Lower leg skin (tissue), 4 donors: ENCODE measurements around the gene CCDC183. TPM values are rescaled to one million over a fixed set of nuclear protein-coding genes. Genes with fewer than 3 reads are reported as not detected.

Experiments
- DNase-seq, 2 donors: peaks; one replicate each; pipeline ENCODE4 v3.0.0-alpha.2; 2019; ENCODE audit warnings: low spot score in 2 of 2
- H3K4me3 ChIP-seq: fragments of 200-600 bp; sonication (generic); 2 replicates; pipeline ENCODE4 v1.5.1; 2017; ENCODE audit warnings: mild to moderate bottlenecking, low read depth; ENCODE audit not compliant: poor library complexity, severe bottlenecking
- CTCF ChIP-seq, 3 donors: fragments of 450-650 bp; IDR thresholded peaks; one replicate each; pipeline ENCODE4 v1.5.1; 2016; ENCODE audit warnings: antibody characterized with exemption in 3 of 3, mild to moderate bottlenecking in 3 of 3, moderate library complexity in 2 of 3
- POLR2A ChIP-seq, 2 donors: fragments of 450-650 bp; IDR thresholded peaks; one replicate each; pipeline ENCODE4 v1.6.1; 2016 to 2017; ENCODE audit warnings: antibody characterized with exemption in 2 of 2, mild to moderate bottlenecking in 1 of 2, moderate library complexity in 1 of 2
- WGBS, 2 donors: methylation state at CpG; one replicate each; pipeline ENCODE4 v1.1.5; 2018; 5-methylcytosine and 5-hydroxymethylcytosine counted together
- intact Hi-C: fragments of 100-400 bp; cut with DNase I; formaldehyde crosslinking; loops from one replicate; pipeline ENCODE4 v1.15.0; 2023; ENCODE audit warnings: low total_unique reads
- total RNA-seq, 4 donors: library from RNA; depleted of rRNA; stranded (reverse); fragments of >200 nt; gene quantifications; one replicate each; pipeline ENCODE4 v1.1.0, GENCODE V29; 2016

The CCDC183 gene
- total RNA-seq, 4 donors from 2014 or later = 0.37 to 9.1 (median 2.0) TPM

GRCh38 chr9:136854113-136854841, 58.1 kb downstream of the CCDC183 start:
- H3K4me3 ChIP-seq = no peak overlapping the region
- intact Hi-C loops = loop anchor here (10.0 kb wide), 1 partner anchor 91 kb away; the partner anchor contains the start of genes C8G and FBXW5
- no peak for DNase-seq
- TF ChIP-seq POLR2A (IDR thresholded peaks at IDR 0.05) (no peak), CTCF (IDR thresholded peaks at IDR 0.05) (no peak)
- WGBS, 2 donors = 65 to 68% methylated on average over 12 to 23 of the region's 30 CpGs

- TF ChIP-seq POLR2A (IDR thresholded peaks at IDR 0.05) = no peak
- TF ChIP-seq CTCF (IDR thresholded peaks at IDR 0.05) = no peak
- intact Hi-C loops = loop anchor here (10.0 kb wide), 1 partner anchor 90 kb away; the partner anchor contains the start of genes C8G and FBXW5
- no peak overlapping the region for H3K4me3 ChIP-seq
- 61 to 69% methylated on average over 16 to 22 of the region's 23 CpGs for WGBS, 2 donors
- no peak for DNase-seq
Measured at GRCh38 chr9:136854842-136855460, 58.8 kb downstream of the CCDC183 start.

- DNase-seq = no peak
- no peak overlapping the region for H3K4me3 ChIP-seq
- no peak for TF ChIP-seq POLR2A (IDR thresholded peaks at IDR 0.05)
- TF ChIP-seq CTCF (IDR thresholded peaks at IDR 0.05) = no peak
- WGBS, 2 donors = 66 to 74% methylated on average over 13 to 18 of the region's 26 CpGs
- intact Hi-C loops = loop anchor here (10.0 kb wide), 1 partner anchor 89 kb away; the partner anchor contains the start of genes C8G and FBXW5
Measured at GRCh38 chr9:136855461-136856078, 59.4 kb downstream of the CCDC183 start.

- H3K4me3 ChIP-seq = no peak overlapping the region
- 68 to 89% methylated on average over 3 to 7 of the region's 15 CpGs for WGBS, 2 donors
- TF ChIP-seq CTCF (IDR thresholded peaks at IDR 0.05) (no peak), POLR2A (IDR thresholded peaks at IDR 0.05) (no peak)
- no peak for DNase-seq
- intact Hi-C loops = loop anchor here (10.0 kb wide), 1 partner anchor 89 kb away; the partner anchor contains the start of genes C8G and FBXW5
Measured at GRCh38 chr9:136856079-136856476, 59.9 kb downstream of the CCDC183 start.

- peak in 1 of 2 donors; percentile 12 for DNase-seq
- 83% methylated on average over 13 to 14 of the region's 14 CpGs for WGBS, 2 donors
- no peak overlapping the region for H3K4me3 ChIP-seq
- intact Hi-C loops = loop anchor here (10.0 kb wide), 1 partner anchor 88 kb away; the partner anchor contains the start of genes C8G and FBXW5
- TF ChIP-seq POLR2A (IDR thresholded peaks at IDR 0.05) (no peak), CTCF (IDR thresholded peaks at IDR 0.05) (no peak)
Measured at GRCh38 chr9:136856541-136857141, 60.5 kb downstream of the CCDC183 start.
